ENCODE data around the gene NAALADL2. TPM values are rescaled to one million over a fixed set of nuclear protein-coding genes. Genes with fewer than 3 reads are reported as not detected.

NAALADL2 gene
- total RNA-seq, 1 donor = 54.5 TPM

- TF ChIP-seq CTCF (IDR thresholded peaks at IDR 0.05; ENCODE audit: insufficient read depth, low read length) = no peak
- no peak overlapping the region for H3K4me3 ChIP-seq (ENCODE audit: low read depth, low read length)
- no peak for DNase-seq (ENCODE audit: low read depth)
Observed at GRCh38 chr3:175464362-175464761, 605.2 kb downstream of the NAALADL2 start.

DNA sequence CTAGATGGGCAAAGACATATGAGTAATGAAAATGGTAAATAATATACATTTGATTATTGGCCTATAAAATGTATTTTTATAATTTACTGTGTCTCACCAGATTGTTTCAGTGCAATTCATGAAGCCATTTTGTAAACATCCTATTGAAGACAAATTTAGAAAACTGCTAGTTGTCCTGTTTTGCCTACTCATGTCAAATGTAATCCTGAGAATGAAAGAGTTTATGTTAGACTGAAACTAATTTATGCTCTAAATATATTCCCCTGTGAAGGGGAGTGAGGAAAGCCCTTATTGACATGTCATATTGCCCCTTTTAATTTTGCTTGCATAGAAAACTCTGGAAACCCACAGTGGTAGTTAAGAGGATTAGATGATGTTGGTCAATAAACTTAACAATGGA is 610.0 kb downstream of the NAALADL2 start:
- no peak for TF ChIP-seq CTCF (IDR thresholded peaks at IDR 0.05; ENCODE audit: insufficient read depth, low read length)
- no peak for DNase-seq (ENCODE audit: low read depth)
- no peak overlapping the region for H3K4me3 ChIP-seq (ENCODE audit: low read depth, low read length)

DNA sequence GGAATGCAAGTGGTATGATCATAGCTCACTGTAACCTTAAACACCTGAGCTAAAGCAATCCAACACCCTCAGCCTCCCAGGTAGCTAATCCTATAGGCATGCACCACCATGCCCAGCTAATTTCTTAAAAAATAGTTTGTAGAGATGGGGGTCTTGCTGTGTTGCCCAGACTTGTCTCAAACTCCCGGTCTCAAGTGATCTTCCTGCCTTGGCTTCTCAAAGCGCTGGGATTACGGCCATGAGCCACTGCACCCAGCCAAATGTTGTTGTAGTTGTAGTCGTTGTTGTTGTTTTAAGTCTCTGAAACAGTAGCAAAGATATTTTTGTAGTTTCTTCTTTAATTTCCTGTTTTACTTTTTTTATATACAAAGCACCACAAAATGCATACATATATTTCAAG is 616.6 kb downstream of the NAALADL2 start:
- DNase-seq (ENCODE audit: low read depth) = no peak
- no peak overlapping the region for H3K4me3 ChIP-seq (ENCODE audit: low read depth, low read length)
- no peak for TF ChIP-seq CTCF (IDR thresholded peaks at IDR 0.05; ENCODE audit: insufficient read depth, low read length)

DNA sequence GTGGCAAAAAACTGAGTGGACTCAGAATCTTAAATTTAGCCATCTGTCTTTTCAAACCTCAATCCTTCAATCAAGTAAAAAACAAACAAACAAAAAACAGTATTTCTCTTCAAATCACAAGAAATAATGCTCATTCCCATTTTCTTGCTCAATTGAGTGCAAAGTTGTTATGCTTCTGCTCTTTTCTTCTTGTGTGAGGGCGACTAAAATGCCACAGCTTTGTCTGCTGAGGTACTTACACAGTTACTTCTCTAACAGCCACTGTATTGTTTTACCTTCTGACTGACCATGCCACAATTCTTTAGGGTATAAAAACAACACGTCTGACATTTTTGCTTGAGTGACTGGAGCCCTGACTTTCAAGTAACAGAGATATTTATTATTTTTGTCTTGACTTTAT is 617.4 kb downstream of the NAALADL2 start:
- DNase-seq (ENCODE audit: low read depth) = no peak
- no peak for TF ChIP-seq CTCF (IDR thresholded peaks at IDR 0.05; ENCODE audit: insufficient read depth, low read length)

GRCh38 chr3:175477651-175478224 is 618.6 kb downstream of the NAALADL2 start:
- no peak for TF ChIP-seq CTCF (IDR thresholded peaks at IDR 0.05; ENCODE audit: insufficient read depth, low read length)
- DNase-seq (ENCODE audit: low read depth) = no peak

More for the DNA sequence above, 617.4 kb downstream of the NAALADL2 start:
- H3K4me3 ChIP-seq (ENCODE audit: low read depth, low read length) = no peak overlapping the region

GRCh38 chr3:175478301-175478700 is 619.2 kb downstream of the NAALADL2 start:
- no peak overlapping the region for H3K4me3 ChIP-seq (ENCODE audit: low read depth, low read length)
- TF ChIP-seq CTCF (IDR thresholded peaks at IDR 0.05; ENCODE audit: insufficient read depth, low read length) = no peak
- DNase-seq (ENCODE audit: low read depth) = no peak

More at GRCh38 chr3:175477651-175478224, 618.6 kb downstream of the NAALADL2 start:
- no peak overlapping the region for H3K4me3 ChIP-seq (ENCODE audit: low read depth, low read length)

DNA sequence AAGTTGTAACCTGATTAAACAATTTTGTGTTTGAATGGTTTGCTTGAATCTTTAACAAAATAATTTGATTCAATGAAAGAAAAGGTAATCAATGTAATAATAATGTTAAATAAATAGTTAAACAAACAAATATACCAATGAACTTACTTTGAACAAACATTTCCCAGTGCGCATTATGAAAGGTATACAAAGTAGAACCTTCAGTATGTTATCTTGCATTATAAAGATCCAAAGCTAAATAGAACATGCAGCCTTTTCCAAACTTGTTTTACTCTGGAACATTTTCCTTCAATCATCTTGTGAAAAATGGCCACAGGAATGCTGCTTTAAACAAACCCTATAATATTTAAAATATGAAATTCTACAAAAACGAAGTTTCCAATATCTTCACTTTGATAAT is 620.0 kb downstream of the NAALADL2 start:
- no peak for TF ChIP-seq CTCF (IDR thresholded peaks at IDR 0.05; ENCODE audit: insufficient read depth, low read length)
- no peak for DNase-seq (ENCODE audit: low read depth)
- no peak overlapping the region for H3K4me3 ChIP-seq (ENCODE audit: low read depth, low read length)

Measured in fibroblast of the aortic adventitia (primary cell).